Activated CD8-positive, alpha-beta memory T cell treated with anti-CD3 and anti-CD28 coated beads, Interleukin-2, amount 50 U/mL, for 1 hour (primary cell): ENCODE results near the gene NACAD.
"Not testable (repeated sequence)": the region's sequence is repeated elsewhere in the genome, so short reads cannot be mapped to it uniquely, and the experiment has no call there.

Source experiments
- DNase-seq: peaks from one replicate; pipeline ENCODE4 v3.0.0-alpha.2; 2020; ENCODE audit errors: extremely low read depth

Gene NACAD

GRCh38 chr7:45053941-45054340 lies 34.8 kb downstream of the NACAD start:
- DNase-seq, result no peak

- DNase-seq, result no peak
Observed at GRCh38 chr7:45053401-45053800, 35.4 kb downstream of the NACAD start.

GRCh38 chr7:45052011-45052410 lies 36.8 kb downstream of the NACAD start:
- DNase-seq, result no peak

- no peak for DNase-seq
Observed at GRCh38 chr7:45050198-45050597, 38.6 kb downstream of the NACAD start.

- DNase-seq, result no peak
Observed at GRCh38 chr7:45048748-45049147, 40.0 kb downstream of the NACAD start.

GRCh38 chr7:45044338-45044737 lies 44.4 kb downstream of the NACAD start:
- DNase-seq, result no peak

GRCh38 chr7:45039106-45039505 lies 49.7 kb downstream of the NACAD start:
- no peak for DNase-seq

GRCh38 chr7:45037876-45038275 lies 50.9 kb downstream of the NACAD start:
- no peak for DNase-seq

- DNase-seq, result no peak
Observed at GRCh38 chr7:45036796-45037195, 52.0 kb downstream of the NACAD start.

GRCh38 chr7:45036317-45036716 lies 52.5 kb downstream of the NACAD start:
- no peak for DNase-seq

- no peak for DNase-seq
Observed at GRCh38 chr7:45035893-45036292, 52.9 kb downstream of the NACAD start.

- no peak for DNase-seq
Observed at GRCh38 chr7:45035371-45035770, 53.4 kb downstream of the NACAD start.

GRCh38 chr7:45034710-45035109 lies 54.1 kb downstream of the NACAD start:
- DNase-seq, result not testable (repeated sequence)

GRCh38 chr7:45033931-45034290 lies 54.9 kb downstream of the NACAD start:
- DNase-seq, result no peak

GRCh38 chr7:45033261-45033930 lies 55.4 kb downstream of the NACAD start:
- no peak for DNase-seq

GRCh38 chr7:45032421-45032820 lies 56.3 kb downstream of the NACAD start:
- DNase-seq, result no peak

GRCh38 chr7:45031829-45032228 lies 56.9 kb downstream of the NACAD start:
- DNase-seq, result no peak
